Psoas muscle (tissue), 8 donors: Measurements from ENCODE around the gene TMEM266. TPM values are rescaled to one million over a fixed set of nuclear protein-coding genes. Genes with fewer than 3 reads are reported as not detected.

Experiments used
- ATAC-seq, 4 donors: fragments of 200-7000 bp; cut with Tn5 transposase; one replicate each; pipeline ENCODE4 v1.9.1; 2020; ENCODE audit warnings: moderate library complexity in 3 of 4, mild to moderate bottlenecking in 2 of 4
- DNase-seq, 2 donors: peaks; one replicate each; pipeline ENCODE4 v3.0.0-alpha.2; 2020
- H3K27ac ChIP-seq: fragments of 200-600 bp; one replicate; pipeline ENCODE4 v1.8.0; 2022
- H3K27me3 ChIP-seq, 3 donors: fragments of 200-600 bp in 1 of 3; one replicate each; pipeline versions ENCODE4 v1.6.1 to v1.8.0; 2013 to 2022; ENCODE audit warnings: low read length in 2 of 3, mild to moderate bottlenecking in 2 of 3, moderate library complexity in 1 of 3; ENCODE audit not compliant: insufficient read depth in 3 of 3
- H3K36me3 ChIP-seq, 2 donors: fragments of 200-600 bp in 1 of 2; one replicate each; pipeline versions ENCODE4 v1.6.1 to v1.8.0; 2013 to 2022; ENCODE audit warnings: low read depth in 1 of 2, mild to moderate bottlenecking in 1 of 2, moderate library complexity in 1 of 2; ENCODE audit not compliant: insufficient read depth in 1 of 2
- H3K4me1 ChIP-seq: fragments of 200-600 bp; one replicate; pipeline ENCODE4 v1.8.0; 2022
- H3K4me3 ChIP-seq: fragments of 200-600 bp; one replicate; pipeline ENCODE4 v1.8.0; 2022; ENCODE audit warnings: mild to moderate bottlenecking
- H3K9me3 ChIP-seq: fragments of 200-600 bp; one replicate; pipeline ENCODE4 v1.8.0; 2022
- CTCF ChIP-seq: fragments of 200-600 bp; IDR thresholded peaks from one replicate; pipeline ENCODE4 v1.8.0; 2022; ENCODE audit warnings: antibody characterized with exemption
- WGBS, 3 donors: extraction: QIAGEN DNeasy Blood & Tissue Kit; methylation state at CpG; one replicate each; pipeline versions ENCODE4 v1.1.6 to v1.1.7; 2013; 5-methylcytosine and 5-hydroxymethylcytosine counted together
- intact Hi-C, 2 donors: fragments of 100-400 bp; cut with DNase I; formaldehyde crosslinking; loops; one replicate each; pipeline versions ENCODE4 v1.11.0 to v1.14.2; 2022
- polyA plus RNA-seq, 3 donors: library from polyadenylated mRNA; stranded (reverse); fragments of 200-250 nt; gene quantifications; one replicate each; pipeline ENCODE4 v1.2.3, GENCODE V29; 2013
- total RNA-seq, 4 donors: library from RNA; stranded (reverse); fragmentation: NEBNext Ultra II Directional in 2 of 4; extraction: Animal tissue kit (Norgen Biotek cat#: 25700) in 2 of 4; gene quantifications; one replicate each; pipeline versions ENCODE4 v1.2.1 to v1.2.4, GENCODE V29; 2021 to 2023
- donor health status: healthy with polysubstance abuse.
- donor health status: DM: no; HTN: no; CAD: no; lungs with moderate emphysema.
- donor health status: Bipolar disorder and iron deficiency.
- donor health status: healthy.
- donor health status: DM: yes; HTN: yes; CAD: no.
- donor health status: DM: no; HTN: no; CAD: no.
- donor health status: DM: no; HTN: no; CAD: no.
- donor health status: DM: yes; HTN: yes; CAD: no.

TMEM266 gene
- total and polyA plus RNA-seq, 7 donors = 0.87 to 12.1 (median 5.6) TPM

GRCh38 chr15:76193934-76194333 is 134.1 kb downstream of the TMEM266 start:
- ATAC-seq (no peak), DNase-seq (peak in 1 of 2 donors; percentile 15)
- 74 to 80% (median 77%) methylated on average over 8 of the region's 8 CpGs for WGBS, 3 donors
- H3K9me3 ChIP-seq = no peaks in the 10 kb centered on the region
- intact Hi-C loops = loop anchor here (5.0 to 10.0 kb wide), 2 partner anchors 138 to 671 kb away; no protein-coding TSS in a partner anchor
- no peaks in the 10 kb centered on the region for H3K27me3 ChIP-seq
- H3K4me1 ChIP-seq = peaks cover 60% of the 10 kb centered on the region
- no peak for TF ChIP-seq CTCF
- H3K36me3 ChIP-seq = no peaks in the 10 kb centered on the region
- no peak overlapping the region for H3K4me3 ChIP-seq
- no peak overlapping the region for H3K27ac ChIP-seq

- H3K9me3 ChIP-seq = no peaks in the 10 kb centered on the region
- H3K27me3 ChIP-seq = no peaks in the 10 kb centered on the region
- H3K27ac ChIP-seq = peak overlapping the region; percentile 82
- intact Hi-C loops = loop anchor here in 1 of 2 donors (5.0 to 10.0 kb wide), 2 partner anchors 117 to 669 kb away; partner anchors contain the start of gene ETFA
- 56 to 81% (median 65%) methylated on average over 7 of the region's 7 CpGs for WGBS, 3 donors
- no peak overlapping the region for H3K4me3 ChIP-seq
- no peak for TF ChIP-seq CTCF
- no peaks in the 10 kb centered on the region for H3K36me3 ChIP-seq
- ATAC-seq = peak in 1 of 4 donors; percentile 0
- no peak for DNase-seq
- H3K4me1 ChIP-seq = peaks cover 65% of the 10 kb centered on the region
Observed at GRCh38 chr15:76195506-76196268, 135.9 kb downstream of the TMEM266 start.

GRCh38 chr15:76196269-76197231 is 136.8 kb downstream of the TMEM266 start:
- DNase-seq = peak; percentile 79 to 91
- H3K9me3 ChIP-seq = no peaks in the 10 kb centered on the region
- intact Hi-C loops = loop anchor here in 1 of 2 donors (5.0 to 10.0 kb wide), 2 partner anchors 116 to 668 kb away; partner anchors contain the start of gene ETFA
- ATAC-seq = peak; percentile 86 to 89 (median 88)
- peaks cover 56% of the 10 kb centered on the region for H3K4me1 ChIP-seq
- H3K27me3 ChIP-seq = no peaks in the 10 kb centered on the region
- no peak for TF ChIP-seq CTCF
- peak overlapping the region; percentile 82 for H3K27ac ChIP-seq
- H3K36me3 ChIP-seq = no peaks in the 10 kb centered on the region
- 15 to 29% (median 22%) methylated on average over 18 of the region's 18 CpGs for WGBS, 3 donors
- H3K4me3 ChIP-seq = peak overlapping the region; percentile 26

GRCh38 chr15:76197703-76198455 is 138.1 kb downstream of the TMEM266 start:
- Histone ChIP-seq H3K9me3 (no peaks in the 10 kb centered on the region), H3K4me3 (no peak overlapping the region), H3K27me3 (no peaks in the 10 kb centered on the region), H3K36me3 (no peaks in the 10 kb centered on the region), H3K4me1 (peaks cover 55% of the 10 kb centered on the region), H3K27ac (peak overlapping the region; percentile 82)
- WGBS, 3 donors = 79 to 89% (median 82%) methylated on average over 8 of the region's 8 CpGs
- no peak for TF ChIP-seq CTCF
- ATAC-seq = no peak
- DNase-seq = peak in 1 of 2 donors; percentile 36
- intact Hi-C loops = loop anchor here in 1 of 2 donors (5.0 to 10.0 kb wide), 2 partner anchors 114 to 667 kb away; partner anchors contain the start of gene ETFA
